Measurements from ENCODE around the gene BBS12. TPM values are rescaled to one million over a fixed set of nuclear protein-coding genes. Genes with fewer than 3 reads are reported as not detected.

BBS12 gene
- total and polyA plus RNA-seq, 2 donors (not counting 3 experiments of a cell fraction or from before 2014, with no cell fraction given) = 0.91 to 2.3 TPM

GRCh38 chr4:122707497-122707896, 25.0 kb upstream of the BBS12 start:
- intact Hi-C loops (cut with micrococcal nuclease) = no loop called here
- no peak for TF ChIP-seq FOS (IDR thresholded peaks at IDR 0.05; ENCODE audit: borderline replicate concordance, insufficient read depth, low read length)
- no peak for TF ChIP-seq JUN (IDR thresholded peaks at IDR 0.05; ENCODE audit: borderline replicate concordance, insufficient read depth, insufficient read length, low read depth)
- no peak for TF ChIP-seq POLR2A (IDR thresholded peaks at IDR 0.05; ENCODE audit: low read depth, low read length)
- no peak for TF ChIP-seq MYC (IDR thresholded peaks at IDR 0.05; ENCODE audit: low read depth, low read length)
- ChIA-PET POLR2A (no interaction called here), CTCF (interaction anchor here (1.2 kb wide), 1 partner anchor 9 kb away, joined by 5 read pairs; no protein-coding TSS in a partner anchor)
- H3K9ac ChIP-seq (replicated peaks; ENCODE audit: extremely low read depth, insufficient read depth, low read length) = no peak overlapping the region
- H4K20me1 ChIP-seq (replicated peaks; ENCODE audit: control insufficient read depth, extremely low read depth, insufficient read depth, low read length) = no peaks in the 10 kb centered on the region
- dilution Hi-C loops (cut with MboI; ENCODE audit: extremely low pct_ligation_motif_present, low sequenced_read_pairs) = no loop called here
- peaks cover 0 to 2% of the 10 kb centered on the region in 2 experiments for H3K27me3 ChIP-seq (ENCODE audit: control insufficient read depth in 2 of 2, insufficient read depth in 2 of 2, low read length in 2 of 2)
- BruUV-seq (replicated peaks) = no TSS peak
- no peaks in the 10 kb centered on the region for H3K79me2 ChIP-seq (ENCODE audit: control insufficient read depth, insufficient read depth, low read length)
- H3K36me3 ChIP-seq (ENCODE audit: control insufficient read depth in 2 of 2, extremely low read depth in 1 of 2, insufficient read depth in 2 of 2, low read length in 2 of 2) = no peaks in the 10 kb centered on the region
- no peak for FAIRE-seq
- no peak overlapping the region for H3K4me2 ChIP-seq (ENCODE audit: insufficient read depth, low read length)
- no peak overlapping the region for H3K4me3 ChIP-seq (replicated peaks in 1 of 3; ENCODE audit: insufficient read depth in 1 of 3, low read depth in 1 of 3, low read length in 3 of 3)
- no peak for DNase-seq (ENCODE audit: low read depth, low spot score)
- no peak overlapping the region for H2AFZ ChIP-seq (ENCODE audit: low read depth, low read length)
- H3K9me3 ChIP-seq (replicated peaks; ENCODE audit: control insufficient read depth, insufficient read depth, low read length) = no peaks in the 10 kb centered on the region
- H3K27ac ChIP-seq (ENCODE audit: insufficient read depth, low read depth, low read length) = no peak overlapping the region
- peaks cover 2% of the 10 kb centered on the region for H3K4me1 ChIP-seq (ENCODE audit: control insufficient read depth, extremely low read depth, insufficient read depth, low read length)
- no peaks in the 10 kb centered on the region for H3K9me1 ChIP-seq (replicated peaks; ENCODE audit: control insufficient read depth, extremely low read depth, insufficient read depth, low read length)

- no peaks in the 10 kb centered on the region for H3K79me2 ChIP-seq (ENCODE audit: control insufficient read depth, insufficient read depth, low read length)
- no peak overlapping the region for H3K27ac ChIP-seq (ENCODE audit: insufficient read depth, low read depth, low read length)
- no peak overlapping the region for H3K4me2 ChIP-seq (ENCODE audit: insufficient read depth, low read length)
- no peaks in the 10 kb centered on the region for H4K20me1 ChIP-seq (replicated peaks; ENCODE audit: control insufficient read depth, extremely low read depth, insufficient read depth, low read length)
- H3K36me3 ChIP-seq (ENCODE audit: control insufficient read depth in 2 of 2, extremely low read depth in 1 of 2, insufficient read depth in 2 of 2, low read length in 2 of 2) = no peaks in the 10 kb centered on the region
- H3K9ac ChIP-seq (replicated peaks; ENCODE audit: extremely low read depth, insufficient read depth, low read length) = no peak overlapping the region
- H3K9me3 ChIP-seq (replicated peaks; ENCODE audit: control insufficient read depth, insufficient read depth, low read length) = no peaks in the 10 kb centered on the region
- dilution Hi-C loops (cut with MboI; ENCODE audit: extremely low pct_ligation_motif_present, low sequenced_read_pairs) = no loop called here
- TF ChIP-seq EZH2 (IDR thresholded peaks at IDR 0.05; ENCODE audit: borderline replicate concordance, low read depth, low read length, severe bottlenecking) = no peak
- no peak for TF ChIP-seq MYC (IDR thresholded peaks at IDR 0.05; ENCODE audit: low read depth, low read length)
- no peak for TF ChIP-seq FOS (IDR thresholded peaks at IDR 0.05; ENCODE audit: borderline replicate concordance, insufficient read depth, low read length)
- no peak for TF ChIP-seq POLR2AphosphoS5 (IDR thresholded peaks at IDR 0.05; ENCODE audit: insufficient read depth, low read depth, low read length)
- no peak for TF ChIP-seq POLR2A (IDR thresholded peaks at IDR 0.05; ENCODE audit: low read depth, low read length)
- TF ChIP-seq JUN (IDR thresholded peaks at IDR 0.05; ENCODE audit: borderline replicate concordance, insufficient read depth, insufficient read length, low read depth) = no peak
- no peak for TF ChIP-seq GATA2 (IDR thresholded peaks at IDR 0.05; ENCODE audit: insufficient read depth, insufficient read length, low read depth, low read length)
- TF ChIP-seq MAX (IDR thresholded peaks at IDR 0.05; ENCODE audit: insufficient read depth, insufficient read length) = no peak
- TF ChIP-seq CTCF (IDR thresholded peaks at IDR 0.05; ENCODE audit: extremely low read depth in 1 of 2, insufficient read depth in 1 of 2, low read depth in 1 of 2, low read length in 2 of 2) = no peak
- H3K27me3 ChIP-seq (ENCODE audit: control insufficient read depth in 2 of 2, insufficient read depth in 2 of 2, low read length in 2 of 2) = peaks cover 0 to 2% of the 10 kb centered on the region in 2 experiments
- peaks cover 2% of the 10 kb centered on the region for H3K4me1 ChIP-seq (ENCODE audit: control insufficient read depth, extremely low read depth, insufficient read depth, low read length)
- H3K4me3 ChIP-seq (replicated peaks in 1 of 3; ENCODE audit: insufficient read depth in 1 of 3, low read depth in 1 of 3, low read length in 3 of 3) = no peak overlapping the region
- intact Hi-C loops (cut with micrococcal nuclease) = no loop called here
- H2AFZ ChIP-seq (ENCODE audit: low read depth, low read length) = no peak overlapping the region
- FAIRE-seq (no peak), DNase-seq (ENCODE audit: low read depth, low spot score) (no peak)
- ChIA-PET CTCF (interaction anchor here (1.0 to 1.1 kb wide), 2 partner anchors 9 kb away, joined by 4 read pairs; no protein-coding TSS in a partner anchor), POLR2A (no interaction called here)
- no TSS peak for BruUV-seq (replicated peaks)
- no peaks in the 10 kb centered on the region for H3K9me1 ChIP-seq (replicated peaks; ENCODE audit: control insufficient read depth, extremely low read depth, insufficient read depth, low read length)
Observed at GRCh38 chr4:122709236-122709635, 23.3 kb upstream of the BBS12 start.

All from endothelial cell of umbilical vein (primary cell).